NCI-H1694 (cell line): ENCODE results near the gene ZC3H12C.

Source experiments
- DNase-seq: peaks from one replicate; lab custom pipeline; 2025; lab: John Stamatoyannopoulos, UW

The ZC3H12C gene

GRCh38 chr11:110152199-110152598 is 59.0 kb downstream of the ZC3H12C start:
- DNase-seq: no peak

GRCh38 chr11:110153474-110153873 is 60.3 kb downstream of the ZC3H12C start:
- DNase-seq: no peak

DNA sequence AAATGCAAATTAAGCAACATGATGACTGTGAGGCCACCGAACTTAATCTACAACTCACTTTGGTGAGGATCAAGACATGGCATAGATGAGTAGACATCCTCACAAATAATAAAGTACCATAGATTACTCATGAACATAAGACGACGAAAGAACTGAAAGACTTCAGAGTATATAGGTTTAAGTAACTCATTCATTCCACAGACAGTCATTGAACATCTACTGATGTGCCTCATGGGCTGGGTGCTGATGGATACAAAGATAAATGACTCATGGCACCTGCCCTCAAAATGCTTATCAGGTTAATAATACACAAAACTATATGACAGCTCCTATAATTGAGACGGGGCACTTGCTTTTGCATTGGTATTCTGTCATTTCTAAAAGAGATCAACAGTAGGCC is 63.3 kb downstream of the ZC3H12C start:
- no peak for DNase-seq

DNA sequence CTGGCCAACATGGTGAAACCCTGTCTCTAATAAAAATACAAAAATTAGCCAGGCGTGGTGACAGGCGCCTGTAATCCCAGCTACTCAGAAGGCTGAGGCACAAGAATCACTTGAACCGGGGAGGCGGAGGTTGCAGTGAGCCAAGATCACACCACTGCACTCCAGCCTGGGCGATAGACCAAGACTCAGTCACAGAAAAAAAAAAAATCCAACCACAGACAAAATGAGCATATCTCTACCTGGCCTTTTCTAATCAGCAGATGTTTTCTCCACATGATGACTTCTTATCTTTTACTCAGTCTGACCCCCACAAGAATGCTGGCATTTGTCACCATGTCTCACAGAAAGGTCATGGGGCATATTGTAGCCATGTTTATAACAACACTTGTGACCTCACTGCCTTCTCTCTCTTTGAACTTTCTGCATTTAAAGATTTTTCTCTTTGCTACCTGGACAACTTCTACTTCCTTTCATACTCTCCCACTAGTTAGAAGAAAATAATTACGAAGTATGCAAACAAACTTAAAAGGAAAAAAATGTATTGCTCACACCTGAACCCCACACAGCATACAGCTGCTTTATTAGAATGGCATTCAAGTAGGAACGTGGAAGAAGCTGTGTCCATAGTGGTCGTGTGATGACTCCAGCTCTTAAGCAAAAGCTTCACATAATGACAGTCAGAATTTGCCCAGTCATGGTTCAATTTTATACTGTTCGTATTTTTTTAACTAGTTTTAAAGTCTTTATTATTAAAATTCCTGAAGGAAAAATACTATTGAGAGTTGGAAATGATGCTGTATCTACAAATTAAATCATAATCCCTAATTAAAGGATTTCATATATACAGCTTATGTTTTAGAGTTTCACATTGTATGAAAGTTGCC is 65.4 kb downstream of the ZC3H12C start:
- DNase-seq: no peak

- no peak for DNase-seq
Observed at GRCh38 chr11:110159476-110159875, 66.3 kb downstream of the ZC3H12C start.

DNA sequence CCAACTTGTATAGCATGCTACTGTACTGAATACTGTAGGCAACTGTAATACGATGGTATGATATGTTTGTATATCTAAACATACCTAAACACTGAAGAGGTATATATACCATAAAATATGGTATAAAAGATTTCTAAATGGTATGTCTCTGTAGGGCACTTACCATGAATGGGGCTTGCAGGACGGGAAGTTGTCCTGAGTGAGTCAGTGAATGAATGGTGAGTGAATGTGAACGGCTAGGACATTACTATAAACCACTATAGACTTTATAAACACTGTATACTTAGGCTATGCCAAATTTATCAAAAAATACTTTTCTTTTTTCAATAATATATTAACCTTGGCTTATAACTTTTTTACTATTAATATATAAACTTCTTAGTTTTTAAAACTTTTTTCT is 66.8 kb downstream of the ZC3H12C start:
- DNase-seq: no peak

DNA sequence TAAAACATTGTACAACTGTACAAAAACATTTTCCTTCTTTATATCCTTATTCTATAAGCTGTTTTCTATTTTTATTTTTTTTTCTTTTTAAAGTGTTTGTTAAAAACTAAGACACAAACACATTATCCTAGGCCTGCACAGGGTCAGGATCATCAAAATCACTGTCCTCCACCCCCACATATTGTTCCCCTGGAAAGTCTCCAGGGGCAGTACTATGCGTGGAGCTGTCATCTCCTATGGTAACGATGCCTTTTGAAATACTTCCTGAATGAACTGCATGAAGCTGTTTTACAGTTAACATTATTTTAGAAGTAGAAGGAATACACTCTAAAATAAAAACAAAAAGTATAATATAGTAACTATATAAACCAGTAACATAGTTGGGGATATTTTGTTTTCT is 67.2 kb downstream of the ZC3H12C start:
- DNase-seq: no peak

GRCh38 chr11:110161061-110161460 is 67.9 kb downstream of the ZC3H12C start:
- no peak for DNase-seq

- no peak for DNase-seq
Observed at GRCh38 chr11:110162216-110162615, 69.0 kb downstream of the ZC3H12C start.

GRCh38 chr11:110165039-110165925 is 72.1 kb downstream of the ZC3H12C start:
- no peak for DNase-seq

DNA sequence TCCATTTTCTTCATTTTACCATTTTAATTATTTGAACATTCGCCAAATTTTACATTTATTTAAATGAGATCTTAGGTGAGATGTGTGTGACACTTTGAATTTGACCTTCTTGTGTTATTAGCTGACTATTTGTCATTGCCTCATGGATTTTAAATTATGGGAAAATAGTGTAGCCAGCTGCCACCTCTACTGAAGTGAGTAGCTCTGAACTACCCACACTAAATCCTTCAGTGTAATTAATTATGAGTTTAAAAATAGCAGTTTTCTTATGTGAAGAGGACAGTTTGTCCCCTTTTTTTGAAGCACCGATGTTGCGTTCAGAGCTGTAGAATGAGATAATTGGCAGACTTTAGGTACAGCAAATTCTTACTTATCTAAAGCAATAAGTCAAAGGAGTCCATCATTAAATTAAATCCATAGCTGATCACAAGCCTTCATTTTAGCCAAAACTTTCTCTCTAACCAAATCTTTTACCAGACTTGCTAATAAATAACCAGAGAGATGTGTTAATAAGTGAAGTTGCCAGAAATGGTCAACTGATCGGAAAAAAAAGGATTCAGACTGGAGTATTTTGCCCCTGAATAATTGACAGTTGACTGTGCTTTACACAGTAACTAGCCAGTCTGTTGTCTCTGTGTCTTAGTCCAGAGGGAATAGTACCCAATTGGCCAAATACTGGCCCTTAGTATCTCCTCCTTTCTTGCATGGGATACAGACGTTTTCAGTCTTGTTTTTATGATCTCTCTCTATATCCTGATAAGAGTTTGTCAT is 75.0 kb downstream of the ZC3H12C start:
- DNase-seq: no peak

DNA sequence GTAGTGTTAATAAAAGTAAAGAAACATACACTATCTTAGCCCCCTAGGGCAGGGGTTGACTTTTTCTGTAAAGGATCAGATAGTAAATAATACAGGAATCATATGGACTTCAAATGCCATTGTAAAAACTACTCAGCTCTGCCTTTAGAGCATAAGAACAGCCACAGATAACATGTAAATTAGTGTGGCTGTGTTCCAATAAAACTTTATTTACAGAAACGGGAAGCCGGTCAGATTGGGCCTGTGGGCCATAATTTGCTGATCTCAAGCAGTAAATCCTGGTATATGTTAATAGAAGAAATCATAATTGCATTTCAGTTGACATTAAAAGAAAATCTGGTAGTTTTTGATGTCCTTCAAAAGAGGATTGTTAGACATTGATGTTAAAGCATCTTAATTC is 76.5 kb downstream of the ZC3H12C start:
- DNase-seq: no peak

GRCh38 chr11:110172468-110173065 is 79.4 kb downstream of the ZC3H12C start:
- DNase-seq: no peak

- no peak for DNase-seq
Observed at GRCh38 chr11:110173811-110174644, 80.8 kb downstream of the ZC3H12C start.

DNA sequence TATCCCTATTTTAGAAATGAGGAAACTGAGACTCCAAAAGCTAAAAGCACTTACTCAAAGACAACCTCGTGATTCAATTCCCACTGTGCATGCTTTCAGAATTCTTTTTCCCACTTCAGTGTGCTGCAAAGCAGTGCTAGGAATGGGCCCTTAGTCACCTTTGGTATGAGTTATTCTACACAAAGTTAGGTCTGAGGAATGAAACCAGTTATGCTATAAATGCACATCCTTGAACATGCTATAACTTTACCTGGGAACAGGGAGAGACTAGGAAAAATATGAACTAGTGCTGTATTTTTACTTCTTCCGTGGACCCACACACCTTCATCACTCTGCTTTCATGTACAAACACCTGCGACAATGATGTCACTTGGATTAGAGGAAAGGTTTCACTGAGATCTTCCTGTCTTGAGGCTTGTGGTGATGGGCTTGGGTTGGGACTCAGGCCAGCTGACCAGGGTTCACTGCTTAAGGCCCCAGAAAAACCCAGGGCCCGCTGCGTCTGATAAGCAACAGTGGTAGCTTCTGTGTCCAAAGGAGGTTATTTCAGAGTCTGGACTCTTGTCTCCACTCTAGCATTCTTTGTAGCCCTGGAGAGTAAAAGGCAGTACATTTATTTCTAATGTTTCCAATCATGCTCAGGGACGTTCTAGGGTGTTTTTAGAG is 81.6 kb downstream of the ZC3H12C start:
- no peak for DNase-seq

DNA sequence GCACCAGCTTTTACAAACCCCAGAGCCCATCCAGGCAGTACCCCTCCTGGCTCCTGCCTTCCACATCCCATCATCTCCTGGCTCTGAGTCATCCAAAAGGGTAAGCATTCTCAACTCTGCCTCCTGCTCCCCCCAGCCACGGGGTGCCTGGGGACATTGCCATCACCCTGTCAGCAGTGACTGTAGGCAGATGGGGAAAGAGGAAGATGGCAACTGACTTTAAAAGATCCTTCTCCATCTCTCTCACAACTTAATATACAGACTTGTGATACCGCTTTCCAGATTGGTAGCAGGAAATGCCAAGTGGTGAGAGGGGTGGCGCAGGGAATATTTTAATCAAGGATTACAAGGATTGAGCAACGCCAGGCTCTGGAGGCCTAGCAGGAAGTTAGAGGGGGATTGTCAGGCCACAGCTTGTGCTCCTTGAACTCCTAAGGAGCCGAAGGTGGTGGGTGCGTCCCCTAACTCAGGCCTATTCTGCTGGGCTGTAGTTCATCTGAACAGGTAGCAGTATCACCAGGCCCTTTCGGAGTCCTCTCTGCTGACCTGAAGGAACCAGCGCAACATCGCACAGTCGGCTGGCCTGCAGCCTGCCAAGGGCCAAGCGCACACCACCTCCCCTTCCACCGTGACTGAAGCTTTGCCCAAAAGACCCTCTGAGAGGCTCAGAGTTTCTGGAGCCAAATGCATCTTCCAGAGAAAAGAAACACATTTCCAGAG is 83.3 kb downstream of the ZC3H12C start:
- no peak for DNase-seq

DNA sequence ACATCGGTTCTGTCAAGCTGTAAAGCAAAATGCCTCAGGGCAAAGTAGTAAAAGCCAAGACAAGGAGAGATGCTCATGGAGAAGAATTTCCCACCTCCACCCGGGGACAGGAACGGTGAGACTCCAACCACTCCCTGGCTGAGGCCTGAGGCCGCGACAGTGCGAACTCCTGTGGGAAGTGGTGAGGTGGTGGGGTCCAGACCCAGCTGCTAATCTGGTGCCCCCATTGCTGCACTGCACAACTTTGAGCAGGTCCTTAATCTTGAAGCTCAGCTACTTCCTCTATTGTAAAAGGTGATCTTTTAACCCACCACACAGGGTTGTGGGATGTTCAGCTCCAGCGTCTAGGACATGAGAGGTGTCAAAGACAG is 83.9 kb downstream of the ZC3H12C start:
- no peak for DNase-seq

- DNase-seq: no peak
Observed at GRCh38 chr11:110179064-110179463, 85.9 kb downstream of the ZC3H12C start.

DNA sequence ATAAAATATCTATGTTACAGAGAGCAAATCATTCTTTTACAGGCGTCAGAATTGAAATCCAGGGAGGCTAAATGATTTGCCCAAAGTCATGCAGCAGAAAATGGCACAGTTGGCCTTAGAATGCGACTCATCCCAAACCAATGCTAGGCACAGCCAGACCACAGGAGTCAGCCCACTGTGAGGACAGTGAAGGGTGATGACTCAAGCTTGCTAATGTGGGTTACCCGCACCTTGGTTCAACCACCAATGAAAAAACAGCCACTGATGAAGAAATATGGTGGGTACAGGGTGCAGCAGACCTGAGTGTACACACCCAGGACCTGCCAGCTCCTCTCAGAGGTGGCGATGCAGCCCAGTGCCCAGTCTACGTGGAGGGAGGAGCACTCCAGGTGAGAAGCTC is 89.7 kb downstream of the ZC3H12C start:
- DNase-seq: no peak

DNA sequence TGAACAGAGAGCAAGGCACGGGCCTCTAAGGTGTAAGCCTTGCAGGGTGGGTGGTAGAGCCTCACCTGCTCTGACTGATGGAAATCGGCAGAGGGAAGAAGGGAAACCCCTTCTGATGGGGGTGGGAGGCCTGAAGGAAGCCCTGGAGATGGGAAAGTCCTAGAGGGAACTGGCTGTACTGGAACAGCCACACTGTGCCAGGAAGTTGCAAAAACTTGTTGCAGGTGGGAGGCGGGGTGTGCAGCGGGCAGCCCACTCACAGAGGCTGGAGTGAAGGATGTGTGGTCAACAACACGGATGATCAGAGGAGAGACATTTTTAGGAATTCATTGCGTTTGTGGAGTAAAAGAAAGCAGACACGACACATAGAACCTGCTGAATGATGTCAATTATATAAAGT is 91.3 kb downstream of the ZC3H12C start:
- no peak for DNase-seq
